GM12878 (cell line): ENCODE measurements around the gene VSTM2B. TPM values are rescaled to one million over a fixed set of nuclear protein-coding genes. Genes with fewer than 3 reads are reported as not detected.

Experiments used
- ATAC-seq: fragments of 200-7000 bp; cut with Tn5 transposase; 3 replicates; pipeline ENCODE4 v1.9.1; 2020; ENCODE audit warnings: mild to moderate bottlenecking, moderate library complexity
- BruUV-seq: library from RNA; stranded (reverse); fragments of 400-500 nt; replicated peaks from 2 replicates; lab custom pipeline; 2021; lab: Mats Ljungman, UMichigan
- CTCF ChIA-PET: fragments of 300-600 bp; sonication (Branson Sonifier 250); formaldehyde crosslinking; extraction: SDS; loops from one replicate; lab custom pipeline; 2021; ENCODE audit warnings: inconsistent platforms; lab: Yijun Ruan, JAX
- POLR2A ChIA-PET: fragments of 350-600 bp; formaldehyde crosslinking; extraction: SDS; loops from one replicate; lab custom pipeline; 2021; ENCODE audit warnings: inconsistent platforms; lab: Charles Lee
- RAD21 ChIA-PET: fragments of 300-600 bp; sonication (Branson Sonifier 250); formaldehyde crosslinking; loops from one replicate; lab custom pipeline; 2023; ENCODE audit warnings: antibody characterized with exemption; ENCODE audit not compliant: unreplicated experiment; lab: Charles Lee
- SMC1A ChIA-PET: fragments of 300-600 bp; sonication (Branson Sonifier 250); formaldehyde crosslinking; loops from one replicate; lab custom pipeline; 2023; ENCODE audit not compliant: unreplicated experiment, uncharacterized antibody; lab: Charles Lee
- DNase-seq: peaks from one replicate; pipeline ENCODE4 v3.0.0-alpha.2; 2011; ENCODE audit warnings: low read depth, low spot score
- FAIRE-seq: peaks from 3 replicates; lab custom pipeline; 2011; peaks lifted over from hg19 to GRCh38; lab: Jason Lieb, UNC
- H2AFZ ChIP-seq: 2 replicates; pipeline ENCODE4 v1.6.0; 2011; ENCODE audit warnings: low read depth, low read length, control low read depth; ENCODE audit not compliant: control insufficient read depth
- H3K27ac ChIP-seq: 2 replicates; pipeline ENCODE4 v1.5.1; 2011; ENCODE audit warnings: control low read depth; ENCODE audit not compliant: control insufficient read depth, insufficient read depth
- H3K27me3 ChIP-seq, 2 experiments: replicated peaks in 1 of 2; 2 replicates each; pipeline versions ENCODE4 v1.6.0 to v1.6.1; 2011; ENCODE audit warnings: low read length in 1 of 2; ENCODE audit not compliant: control insufficient read depth in 2 of 2, insufficient read depth in 2 of 2
- H3K36me3 ChIP-seq, 2 experiments: 2 replicates each; pipeline ENCODE4 v1.5.1; 2011; ENCODE audit warnings: low read length in 1 of 2; ENCODE audit not compliant: control insufficient read depth in 2 of 2, insufficient read depth in 2 of 2
- H3K4me1 ChIP-seq: 2 replicates; pipeline ENCODE4 v1.6.1; 2011; ENCODE audit warnings: mild to moderate bottlenecking, low read length, moderate library complexity, mixed read lengths; ENCODE audit not compliant: control insufficient read depth, insufficient read depth
- H3K4me2 ChIP-seq: 2 replicates; pipeline ENCODE4 v1.6.0; 2011; ENCODE audit warnings: control low read depth; ENCODE audit not compliant: control insufficient read depth, insufficient read depth
- H3K4me3 ChIP-seq: fragments of 200-600 bp; sonication (generic); 2 replicates; pipeline ENCODE4 v1.5.1; 2016
- H3K79me2 ChIP-seq: 2 replicates; pipeline ENCODE4 v1.6.0; 2011; ENCODE audit warnings: low read length; ENCODE audit not compliant: control insufficient read depth, insufficient read depth
- H3K9ac ChIP-seq: 2 replicates; pipeline ENCODE4 v1.8.0; 2011; ENCODE audit warnings: low read length, control low read depth, mixed read lengths; ENCODE audit not compliant: control insufficient read depth, insufficient read depth
- H3K9me3 ChIP-seq: replicated peaks from 3 replicates; pipeline ENCODE4 v1.5.1; 2011; ENCODE audit warnings: mild to moderate bottlenecking, low read length; ENCODE audit not compliant: control insufficient read depth, insufficient read depth
- H4K20me1 ChIP-seq: 2 replicates; pipeline ENCODE4 v1.6.0; 2011; ENCODE audit not compliant: control insufficient read depth, insufficient read depth
- BHLHE40 ChIP-seq, 2 experiments: fragments of 450-650 bp in 1 of 2; IDR thresholded peaks; 2 replicates each; pipeline ENCODE4 v1.6.1; 2011 to 2017; ENCODE audit warnings: low read depth in 2 of 2, borderline replicate concordance in 1 of 2, improper control_type of control experiment in 1 of 2, low read length in 1 of 2, mild to moderate bottlenecking in 1 of 2
- CREB1 ChIP-seq: IDR thresholded peaks from 2 replicates; pipeline ENCODE4 v1.6.1; 2012; ENCODE audit warnings: low read depth, mild to moderate bottlenecking, inconsistent platforms
- E2F8 ChIP-seq: fragments of 450-650 bp; IDR thresholded peaks from 2 replicates; pipeline ENCODE4 v1.6.1; 2018; ENCODE audit warnings: mild to moderate bottlenecking, low read depth, moderate library complexity; ENCODE audit not compliant: partially characterized antibody
- GABPA ChIP-seq: IDR thresholded peaks from 2 replicates; pipeline ENCODE4 v1.6.1; 2014; ENCODE audit warnings: antibody characterized with exemption, low read depth, mild to moderate bottlenecking, inconsistent platforms
- NFYB ChIP-seq: IDR thresholded peaks from 2 replicates; pipeline ENCODE4 v1.6.1; 2011; ENCODE audit warnings: low read depth, mild to moderate bottlenecking, low read length, improper control_type of control experiment, moderate library complexity; ENCODE audit not compliant: insufficient read depth
- PML ChIP-seq: IDR thresholded peaks from 2 replicates; pipeline ENCODE4 v1.6.1; 2012; ENCODE audit warnings: low read length, inconsistent platforms
- POLR2AphosphoS2 ChIP-seq: IDR thresholded peaks from 2 replicates; pipeline ENCODE4 v1.6.1; 2011; ENCODE audit warnings: low read depth, mild to moderate bottlenecking, low read length, improper control_type of control experiment, moderate library complexity
- TBL1XR1 ChIP-seq: IDR thresholded peaks from 2 replicates; pipeline ENCODE4 v1.6.1; 2012; ENCODE audit warnings: low read depth, low read length, improper control_type of control experiment
- ZSCAN29 ChIP-seq: fragments of 450-650 bp; IDR thresholded peaks from 2 replicates; pipeline ENCODE4 v1.6.1; 2017; ENCODE audit warnings: mild to moderate bottlenecking, moderate library complexity
- WGBS: methylation state at CpG from one replicate; pipeline ENCODE4 v1.1.6; 2016; ENCODE audit warnings: low lambda C conversion rate; ENCODE audit not compliant: insufficient replicate concordance, insufficient coverage; ENCODE audit errors: missing lambda C conversion rate; 5-methylcytosine and 5-hydroxymethylcytosine counted together
- in situ Hi-C: fragments of 300-500 bp; cut with MboI; formaldehyde crosslinking; loops from 9 replicates; pipeline ENCODE4 v1.14.3; 2018; ENCODE audit warnings: mixed read lengths
- intact Hi-C: fragments of 100-400 bp; cut with micrococcal nuclease; formaldehyde crosslinking; loops from one replicate; pipeline ENCODE4 v1.14.2; 2022; ENCODE audit not compliant: unreplicated experiment
- polyA plus RNA-seq, 11 experiments: library from polyadenylated mRNA; depleted of rRNA in 4 of 11; unstranded in 6 of 11; stranded (reverse) in 5 of 11; fragments of >200 nt; fragmentation: Nextera tagmentation in 4 of 11; fragmentation: Illumina TruSeq in 1 of 11; extraction: Ambion mirVana in 4 of 11; extraction: Trizol in 1 of 11; gene quantifications; 1 replicate in 1 of 11; 2 replicates in 10 of 11; pipeline versions ENCODE4 v1.2.1 to v1.2.3, GENCODE V29; 2011 to 2016; ENCODE audit warnings: inconsistent platforms in 2 of 11, missing spikeins in 2 of 11, low read depth in 1 of 11
- total RNA-seq, 4 experiments: library from RNA; depleted of rRNA in 3 of 4; stranded (reverse); fragments of >200 nt in 3 of 4; fragmentation: Illumina TruSeq in 1 of 4; extraction: Trizol in 1 of 4; gene quantifications; 2 replicates each; pipeline versions ENCODE4 v1.2.1 to v1.2.3, GENCODE V29; 2013 to 2021
- TF ChIP-seq, protein P1 (sequence below): fragments of 450-650 bp; IDR thresholded peaks from 2 replicates; pipeline ENCODE4 v1.6.1; 2017; ENCODE audit warnings: mild to moderate bottlenecking, moderate library complexity

VSTM2B gene
- total and polyA plus RNA-seq, 10 of the 15 experiments (the other 5 are each of a cell fraction or from before 2014, with no cell fraction given), result not detected

DNA sequence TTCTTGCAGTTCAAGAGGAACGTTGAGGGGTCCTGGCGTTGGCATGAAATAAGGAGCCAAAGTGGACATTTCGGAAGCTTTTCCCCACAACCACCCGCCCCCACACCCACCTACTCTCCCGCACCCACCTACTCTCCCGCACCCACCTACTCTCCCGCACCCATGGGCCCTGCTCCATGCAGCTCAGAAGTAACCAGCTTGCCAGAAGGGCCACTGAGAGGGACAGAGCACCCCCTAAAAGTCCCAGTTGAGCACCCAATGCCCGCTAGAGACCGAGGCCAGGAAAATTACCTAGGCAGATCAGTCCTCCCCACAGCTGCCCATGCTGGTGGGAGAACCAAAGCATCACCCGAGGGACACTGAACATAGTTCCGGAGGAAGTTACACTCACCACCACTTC lies 11.8 kb downstream of the VSTM2B start:
- intact Hi-C loops, result no loop called here
- ChIA-PET CTCF (interaction anchor here (1.0 kb wide), 1 partner anchor 532 kb away, joined by 3 read pairs; no protein-coding TSS in a partner anchor), SMC1A (no interaction called here), POLR2A (no interaction called here), RAD21 (no interaction called here)
- no peak for FAIRE-seq
- no peak overlapping the region for H3K9ac ChIP-seq
- no peaks in the 10 kb centered on the region; the same call in 2 of the 3 replicates for H3K9me3 ChIP-seq
- H3K79me2 ChIP-seq, result no peaks in the 10 kb centered on the region
- no peaks in the 10 kb centered on the region; a peak in 1 of 4 replicates for H3K27me3 ChIP-seq
- H3K27ac ChIP-seq, result no peak overlapping the region
- 27% methylated on average over 10 of the region's 11 CpGs for WGBS
- no peak overlapping the region for H2AFZ ChIP-seq
- H3K4me1 ChIP-seq, result no peaks in the 10 kb centered on the region
- in situ Hi-C loops, result no loop called here
- TF ChIP-seq NFYB, result no peak
- TF ChIP-seq TBL1XR1, result no peak
- TF ChIP-seq, protein P1, sequence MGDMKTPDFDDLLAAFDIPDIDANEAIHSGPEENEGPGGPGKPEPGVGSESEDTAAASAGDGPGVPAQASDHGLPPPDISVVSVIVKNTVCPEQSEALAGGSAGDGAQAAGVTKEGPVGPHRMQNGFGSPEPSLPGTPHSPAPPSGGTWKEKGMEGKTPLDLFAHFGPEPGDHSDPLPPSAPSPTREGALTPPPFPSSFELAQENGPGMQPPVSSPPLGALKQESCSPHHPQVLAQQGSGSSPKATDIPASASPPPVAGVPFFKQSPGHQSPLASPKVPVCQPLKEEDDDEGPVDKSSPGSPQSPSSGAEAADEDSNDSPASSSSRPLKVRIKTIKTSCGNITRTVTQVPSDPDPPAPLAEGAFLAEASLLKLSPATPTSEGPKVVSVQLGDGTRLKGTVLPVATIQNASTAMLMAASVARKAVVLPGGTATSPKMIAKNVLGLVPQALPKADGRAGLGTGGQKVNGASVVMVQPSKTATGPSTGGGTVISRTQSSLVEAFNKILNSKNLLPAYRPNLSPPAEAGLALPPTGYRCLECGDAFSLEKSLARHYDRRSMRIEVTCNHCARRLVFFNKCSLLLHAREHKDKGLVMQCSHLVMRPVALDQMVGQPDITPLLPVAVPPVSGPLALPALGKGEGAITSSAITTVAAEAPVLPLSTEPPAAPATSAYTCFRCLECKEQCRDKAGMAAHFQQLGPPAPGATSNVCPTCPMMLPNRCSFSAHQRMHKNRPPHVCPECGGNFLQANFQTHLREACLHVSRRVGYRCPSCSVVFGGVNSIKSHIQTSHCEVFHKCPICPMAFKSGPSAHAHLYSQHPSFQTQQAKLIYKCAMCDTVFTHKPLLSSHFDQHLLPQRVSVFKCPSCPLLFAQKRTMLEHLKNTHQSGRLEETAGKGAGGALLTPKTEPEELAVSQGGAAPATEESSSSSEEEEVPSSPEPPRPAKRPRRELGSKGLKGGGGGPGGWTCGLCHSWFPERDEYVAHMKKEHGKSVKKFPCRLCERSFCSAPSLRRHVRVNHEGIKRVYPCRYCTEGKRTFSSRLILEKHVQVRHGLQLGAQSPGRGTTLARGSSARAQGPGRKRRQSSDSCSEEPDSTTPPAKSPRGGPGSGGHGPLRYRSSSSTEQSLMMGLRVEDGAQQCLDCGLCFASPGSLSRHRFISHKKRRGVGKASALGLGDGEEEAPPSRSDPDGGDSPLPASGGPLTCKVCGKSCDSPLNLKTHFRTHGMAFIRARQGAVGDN, result no peak
- no peak for TF ChIP-seq E2F8
- TF ChIP-seq GABPA, result no peak
- no peak for TF ChIP-seq CREB1
- no peak for TF ChIP-seq ZSCAN29
- no peak for TF ChIP-seq PML
- TF ChIP-seq BHLHE40 (IDR thresholded peaks at IDR 0.05; ENCODE audit: borderline replicate concordance in 1 of 2, low read depth in 2 of 2, low read length in 1 of 2), result no peak
- no peak for TF ChIP-seq POLR2AphosphoS2
- H3K4me2 ChIP-seq, result no peak overlapping the region
- H3K36me3 ChIP-seq, result no peaks in the 10 kb centered on the region
- H3K4me3 ChIP-seq, result no peak overlapping the region
- no peak for DNase-seq
- no TSS peak for BruUV-seq
- no peak for ATAC-seq
- H4K20me1 ChIP-seq, result no peaks in the 10 kb centered on the region
